HG03196 (cell line): ENCODE results near the gene TMEM163.

Source experiments
- ATAC-seq: cut with Tn5 transposase; IDR thresholded peaks from one replicate; pipeline ENCODE4 v1.9.1; 2021; ENCODE audit not compliant: unreplicated experiment

TMEM163 gene

DNA sequence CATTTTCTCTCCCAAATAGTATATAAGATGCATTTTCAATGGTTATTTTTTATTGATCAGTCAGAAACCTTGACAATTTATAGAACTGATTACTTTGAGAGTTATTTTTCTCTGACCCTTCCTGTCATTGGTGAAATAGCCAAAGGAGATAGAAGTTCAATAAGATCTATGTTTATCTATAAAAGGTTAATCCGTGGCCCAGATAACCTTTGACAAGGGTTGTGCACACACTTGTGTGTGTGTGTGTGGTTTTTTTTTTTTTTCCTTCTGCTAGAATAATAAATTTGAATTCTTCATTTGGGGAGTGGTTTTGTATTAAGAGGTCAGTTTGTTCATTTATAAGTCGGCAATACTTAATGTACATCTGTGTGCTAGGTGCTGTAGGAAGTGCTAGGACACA lies 304.9 kb downstream of the TMEM163 start:
- ATAC-seq = no peak

DNA sequence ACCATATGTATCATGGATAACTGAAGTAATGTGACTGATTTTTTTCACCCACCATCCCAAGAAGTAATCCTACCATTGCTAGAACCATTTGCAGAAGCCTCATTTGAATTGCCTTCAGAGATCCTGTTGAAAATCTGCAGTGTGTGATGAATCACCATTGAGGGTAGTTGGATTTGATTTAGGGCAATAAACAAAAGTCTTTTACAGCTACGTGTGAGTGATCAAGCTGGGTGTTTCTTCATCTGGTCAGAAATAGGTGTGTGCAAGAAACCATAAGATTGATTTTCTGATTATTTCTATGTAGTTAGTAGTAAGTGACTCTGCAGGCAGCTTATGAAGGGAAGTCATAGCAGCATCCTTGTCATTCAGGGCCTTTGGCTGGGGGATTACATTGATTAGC lies 305.4 kb downstream of the TMEM163 start:
- ATAC-seq = no peak

DNA sequence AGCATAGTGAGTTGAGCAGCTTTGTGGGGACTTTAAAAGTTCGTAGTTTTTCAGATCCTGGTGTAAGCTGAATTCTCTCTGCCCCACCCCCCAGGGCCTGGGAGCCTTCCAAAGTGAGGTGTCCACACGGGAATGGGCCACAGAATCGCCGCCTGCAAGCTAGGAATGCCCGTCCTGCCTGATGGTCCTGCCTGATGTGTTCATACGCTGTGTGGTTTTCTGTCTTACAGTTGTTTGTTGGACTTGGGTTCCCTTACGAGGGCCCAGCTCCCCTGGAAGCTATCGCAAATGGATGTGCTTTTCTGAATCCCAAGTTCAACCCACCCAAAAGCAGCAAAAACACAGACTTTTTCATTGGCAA lies 306.2 kb downstream of the TMEM163 start:
- no peak for ATAC-seq

DNA sequence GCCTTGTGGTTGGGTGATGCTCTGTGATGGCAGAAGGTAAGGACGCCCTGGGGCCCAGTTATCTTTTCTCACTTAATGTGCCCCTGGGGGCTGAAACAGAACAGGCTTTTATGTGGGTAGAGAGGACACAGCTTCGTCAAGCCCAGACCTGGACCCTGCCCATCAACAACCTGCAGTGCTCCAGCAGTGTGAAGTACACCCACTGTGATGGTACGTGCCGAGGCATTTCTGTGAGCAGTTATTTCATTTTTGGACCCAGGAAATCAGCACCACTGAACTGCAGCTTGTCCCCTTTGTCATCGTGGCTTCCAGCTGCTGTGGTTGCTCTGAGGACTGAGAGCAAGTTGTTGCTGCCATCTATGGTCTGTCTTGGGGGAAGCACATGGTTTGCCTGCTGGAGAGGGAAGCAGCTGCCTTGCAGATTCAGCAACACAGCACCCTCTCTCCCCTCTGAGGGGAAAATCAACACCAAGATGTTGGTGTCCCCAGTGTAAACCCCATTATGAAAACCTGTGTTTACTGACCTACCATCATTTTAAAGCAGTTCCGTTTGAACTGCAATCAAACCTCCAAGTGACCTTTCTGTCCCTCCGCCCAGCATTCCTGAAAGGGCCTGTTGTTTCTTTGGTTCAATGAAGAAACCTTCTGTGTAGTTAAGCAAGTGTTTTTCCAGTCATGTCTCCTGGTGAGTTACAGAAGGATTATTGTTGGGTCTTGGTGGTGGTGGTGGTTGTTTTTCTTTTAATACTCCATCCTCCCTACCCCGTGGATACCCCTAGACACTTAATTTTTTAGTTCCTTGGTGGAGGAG lies 306.8 kb downstream of the TMEM163 start:
- peak; percentile 97 for ATAC-seq

DNA sequence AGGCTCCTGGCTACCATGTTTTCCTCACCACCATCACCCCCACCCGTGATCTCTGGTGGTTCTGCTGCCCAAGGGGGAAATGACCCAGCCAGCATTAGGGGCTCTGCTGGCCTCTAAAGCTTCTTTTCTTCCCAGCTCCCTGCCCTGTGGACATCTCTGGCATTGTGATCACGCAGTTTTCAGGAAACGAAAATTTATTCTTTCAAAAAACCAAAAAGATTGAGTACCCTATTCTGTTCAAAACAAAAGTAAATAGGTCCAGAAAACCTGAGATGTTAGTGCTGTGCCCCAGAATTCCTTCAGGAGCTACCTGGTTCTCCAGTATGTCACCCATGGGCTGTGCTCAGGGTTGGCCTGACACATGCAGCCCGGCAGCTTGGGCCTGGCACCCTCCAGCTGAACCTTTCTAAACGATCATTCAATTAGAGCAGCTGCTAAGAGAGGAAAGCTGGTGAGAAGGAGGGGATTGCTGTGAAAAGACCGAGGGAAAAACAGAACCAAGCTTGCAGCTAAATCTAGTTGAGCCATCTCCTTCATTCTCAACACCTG lies 307.4 kb downstream of the TMEM163 start:
- no peak for ATAC-seq

DNA sequence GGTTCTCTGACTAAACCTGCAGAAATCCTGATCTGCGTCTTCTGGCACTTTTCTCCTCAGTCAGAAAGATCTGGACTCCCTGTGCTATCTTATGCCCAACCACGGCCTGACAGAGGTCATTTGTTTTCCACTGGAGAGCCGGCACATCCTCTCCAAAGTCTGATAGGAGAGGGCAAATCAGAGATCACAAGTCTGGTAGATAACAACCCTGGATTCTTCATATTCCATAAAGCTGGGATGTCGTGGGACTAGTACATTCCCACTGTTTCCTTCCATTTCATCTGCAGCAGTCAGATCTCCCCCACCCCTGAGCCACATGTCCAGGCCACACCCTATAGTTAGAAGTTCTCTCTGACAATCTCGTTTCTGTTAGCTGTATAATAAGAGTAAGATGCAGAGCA lies 308.0 kb downstream of the TMEM163 start:
- no peak for ATAC-seq

DNA sequence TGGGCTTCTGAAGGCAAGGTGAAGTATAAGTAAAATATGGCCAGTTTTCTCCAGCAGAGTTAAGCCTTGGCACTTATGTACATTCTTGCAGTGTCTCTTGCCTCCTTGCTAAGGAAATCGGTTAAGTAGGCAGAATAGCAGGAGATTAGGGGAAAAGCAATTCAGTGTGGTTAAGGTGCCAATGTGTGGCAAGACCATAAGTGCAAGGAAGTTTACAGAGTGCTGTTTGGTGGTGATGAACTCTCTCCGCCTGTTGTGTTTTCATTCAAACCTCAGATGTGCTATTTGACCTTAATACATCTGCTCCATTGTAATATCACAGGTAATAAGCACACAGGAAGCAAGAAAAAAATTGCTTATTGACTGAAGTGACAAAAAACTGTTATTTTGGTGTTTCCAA lies 308.8 kb downstream of the TMEM163 start:
- no peak for ATAC-seq

DNA sequence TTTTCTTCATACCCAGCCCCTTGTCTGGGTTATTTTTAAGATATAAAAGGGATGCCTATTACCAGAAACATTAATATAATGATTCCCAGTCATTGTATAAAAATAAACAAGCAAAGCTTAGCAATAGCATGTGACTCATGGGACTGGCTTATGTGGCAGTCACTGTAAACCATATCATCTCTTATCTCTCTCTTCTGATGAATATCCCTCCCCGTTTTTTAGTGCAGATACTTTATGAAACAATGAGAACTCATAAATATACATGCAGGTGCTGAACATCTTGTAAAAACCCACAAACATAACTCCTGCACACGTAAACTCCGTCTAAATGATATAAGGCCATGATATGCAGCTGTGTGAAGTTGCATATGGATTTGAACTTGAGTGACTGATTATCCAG lies 310.0 kb downstream of the TMEM163 start:
- no peak for ATAC-seq

DNA sequence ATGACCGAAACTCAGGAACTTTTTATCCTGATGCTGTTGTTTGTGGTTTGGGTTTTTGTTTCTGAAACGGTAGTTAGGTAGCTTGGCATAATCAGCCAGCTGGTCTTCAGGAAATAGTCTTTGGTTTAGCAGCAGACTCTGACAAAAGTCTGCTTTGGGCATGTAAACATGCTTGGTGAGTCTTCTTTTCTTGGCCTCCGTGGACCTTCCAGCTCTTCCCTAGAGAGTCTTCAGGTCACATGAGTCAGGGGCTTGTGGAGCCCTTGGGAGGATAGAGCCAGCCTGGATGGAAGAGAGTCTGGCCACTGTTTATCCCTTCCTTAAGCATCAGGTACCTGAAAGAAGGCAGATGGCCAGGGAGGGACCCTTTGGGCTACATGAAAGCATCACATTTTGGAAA lies 310.4 kb downstream of the TMEM163 start:
- ATAC-seq = no peak

DNA sequence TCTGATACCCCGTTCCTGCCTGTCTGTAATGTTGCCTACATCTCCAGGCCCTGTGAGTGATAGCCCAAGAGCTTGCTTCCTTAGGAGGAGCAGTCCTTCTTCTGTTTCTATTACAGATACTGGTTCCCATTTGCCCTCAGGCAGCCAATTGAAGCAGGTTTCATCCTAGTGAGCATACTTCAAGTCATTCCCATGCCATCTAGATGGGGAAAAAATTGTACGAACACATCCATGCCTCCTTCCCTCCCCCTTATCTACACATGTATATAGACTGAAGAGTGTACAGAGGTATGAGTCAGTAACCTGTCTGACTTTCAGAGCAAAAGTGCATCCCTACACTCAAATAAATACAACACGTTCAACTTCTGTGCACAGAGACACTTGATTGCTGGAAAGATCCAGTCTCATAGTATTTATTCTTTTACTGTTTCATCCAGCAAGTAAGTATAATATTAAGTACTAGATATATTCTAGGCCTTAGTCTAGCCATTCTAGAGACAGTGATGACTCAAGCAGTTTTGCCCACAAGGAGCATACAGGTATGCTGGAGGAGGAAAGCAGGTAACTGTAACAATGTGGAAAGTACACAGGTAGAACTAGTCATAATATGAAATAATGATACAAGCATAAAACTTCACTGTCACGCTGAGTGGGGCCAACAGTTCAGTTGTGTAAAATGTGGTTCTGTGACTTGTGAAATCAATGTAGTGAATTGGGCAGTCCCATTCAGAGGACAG lies 311.5 kb downstream of the TMEM163 start:
- ATAC-seq = no peak

DNA sequence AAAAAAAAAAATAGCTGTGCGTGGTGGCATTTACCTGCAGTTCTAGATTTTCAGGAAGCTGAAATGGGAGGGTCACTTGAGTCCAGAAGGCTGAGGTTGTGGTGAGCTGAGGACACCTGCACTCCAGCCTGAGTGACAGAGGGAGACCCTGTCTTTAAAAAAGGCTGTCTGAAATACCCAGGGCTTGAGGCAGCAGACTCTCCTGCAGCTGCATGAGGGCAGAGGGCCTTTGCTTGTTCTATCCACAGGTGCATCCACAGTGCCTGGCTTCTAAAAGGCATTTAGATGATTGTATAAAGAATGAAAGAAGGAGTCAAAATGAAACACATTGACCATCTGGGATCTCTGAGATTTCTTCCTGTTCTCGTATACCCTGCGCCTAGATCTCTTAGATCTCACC lies 312.1 kb downstream of the TMEM163 start:
- no peak for ATAC-seq

DNA sequence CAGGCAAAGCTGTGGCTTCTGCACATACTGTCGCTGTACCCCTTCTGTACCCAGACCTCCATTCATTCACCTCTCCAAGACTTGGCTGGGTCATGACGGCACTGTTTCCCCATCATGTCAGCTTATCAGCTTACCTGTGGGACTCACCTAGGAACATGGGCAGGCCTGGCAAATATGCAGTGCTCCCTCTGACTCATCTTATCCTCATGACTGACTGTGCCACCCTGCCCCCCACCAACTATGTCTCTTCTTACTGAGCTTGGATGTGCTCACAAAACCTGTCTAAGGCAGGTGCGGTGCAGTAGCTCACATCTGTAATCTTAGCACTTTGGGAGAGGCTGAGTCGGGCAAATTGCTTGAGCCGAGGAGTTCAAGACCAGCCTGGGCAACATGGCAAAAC lies 312.5 kb downstream of the TMEM163 start:
- ATAC-seq = no peak
